Measurements from ENCODE around the gene CERS4. TPM values are rescaled to one million over a fixed set of nuclear protein-coding genes. Genes with fewer than 3 reads are reported as not detected.

Gene CERS4
- polyA plus RNA-seq, 1 of the 3 experiments (the other 2 are of a cell fraction) = 36.5 TPM

GRCh38 chr19:8212916-8213315 lies 3.7 kb downstream of the CERS4 start:
- peaks cover 6% of the 10 kb centered on the region; the same call in 1 of the 2 replicates for H3K79me2 ChIP-seq (ENCODE audit: insufficient read depth)
- no peak overlapping the region for H3K27ac ChIP-seq (ENCODE audit: low read depth in 2 of 2, low read length in 1 of 2)
- H3F3A ChIP-seq (replicated peaks; ENCODE audit: insufficient read depth) = no peaks in the 10 kb centered on the region
- no peaks in the 10 kb centered on the region for H3K9me3 ChIP-seq
- TF ChIP-seq NRF1 (IDR thresholded peaks at IDR 0.05; ENCODE audit: low read depth, low read length) = no peak
- no peak for TF ChIP-seq IRF3 (IDR thresholded peaks at IDR 0.05; ENCODE audit: low read depth, low read length)
- no peak for TF ChIP-seq RXRA (IDR thresholded peaks at IDR 0.05; ENCODE audit: borderline replicate concordance, low read depth)
- no peak for TF ChIP-seq SMC3 (IDR thresholded peaks at IDR 0.05; ENCODE audit: low read depth, low read length)
- TF ChIP-seq MXI1 (IDR thresholded peaks at IDR 0.05; ENCODE audit: low read depth, low read length) = no peak
- no peak overlapping the region for H3K9ac ChIP-seq
- H3K27me3 ChIP-seq (ENCODE audit: insufficient read depth) = no peaks in the 10 kb centered on the region
- 92% methylated on average over 6 of the region's 6 CpGs for WGBS (ENCODE audit: low lambda C conversion rate)
- peaks cover 0 to 16% of the 10 kb centered on the region in 2 experiments; a peak in 2 of 4 replicates for H3K4me1 ChIP-seq (ENCODE audit: control insufficient read depth in 1 of 2, insufficient read depth in 2 of 2, low read depth in 1 of 2, low read length in 1 of 2)
- ChIA-PET POLR2A (interaction anchor here (0.5 kb wide), 1 partner anchor 7 kb away, joined by 3 read pairs; no protein-coding TSS in a partner anchor), CTCF (interaction anchor here (0.6 to 1.2 kb wide), 2 partner anchors 10 to 19 kb away, joined by 3 to 4 read pairs; no protein-coding TSS in a partner anchor)
- no peak overlapping the region for H2AFZ ChIP-seq (ENCODE audit: low read depth)
- no peaks in the 10 kb centered on the region; the same call in 1 of the 2 replicates for H4K20me1 ChIP-seq (ENCODE audit: insufficient read depth)
- H3K9me2 ChIP-seq = no peaks in the 10 kb centered on the region
- H3K4me2 ChIP-seq = no peak overlapping the region
- H3K36me3 ChIP-seq (replicated peaks in 1 of 2; ENCODE audit: control insufficient read depth in 1 of 2, insufficient read depth in 2 of 2, low read length in 1 of 2) = no peaks in the 10 kb centered on the region
- no peak for DNase-seq
- no peak overlapping the region for H3K4me3 ChIP-seq (ENCODE audit: low read depth in 2 of 2, low read length in 1 of 2)

GRCh38 chr19:8213827-8214672 lies 4.9 kb downstream of the CERS4 start:
- Histone ChIP-seq H3K79me2 (ENCODE audit: insufficient read depth) (peaks cover 6% of the 10 kb centered on the region; the same call in 1 of the 2 replicates), H3K4me1 (ENCODE audit: control insufficient read depth in 1 of 2, insufficient read depth in 2 of 2, low read depth in 1 of 2, low read length in 1 of 2) (peaks cover 0 to 9% of the 10 kb centered on the region in 2 experiments; a peak in 1 of 4 replicates), H3K4me3 (ENCODE audit: low read depth in 2 of 2, low read length in 1 of 2) (no peak overlapping the region), H3K9me2 (no peaks in the 10 kb centered on the region), H3K36me3 (replicated peaks in 1 of 2; ENCODE audit: control insufficient read depth in 1 of 2, insufficient read depth in 2 of 2, low read length in 1 of 2) (no peaks in the 10 kb centered on the region), H3K4me2 (no peak overlapping the region), H3K9ac (no peak overlapping the region), H3F3A (replicated peaks; ENCODE audit: insufficient read depth) (no peaks in the 10 kb centered on the region), H2AFZ (ENCODE audit: low read depth) (no peak overlapping the region), H3K9me3 (no peaks in the 10 kb centered on the region), H3K27ac (ENCODE audit: low read depth in 2 of 2, low read length in 1 of 2) (no peak overlapping the region), H3K27me3 (ENCODE audit: insufficient read depth) (no peaks in the 10 kb centered on the region), H4K20me1 (ENCODE audit: insufficient read depth) (no peaks in the 10 kb centered on the region; the same call in 1 of the 2 replicates)
- no peak for DNase-seq
- CTCF ChIA-PET = no interaction called here
- 84% methylated on average over 5 of the region's 5 CpGs for WGBS (ENCODE audit: low lambda C conversion rate)
- TF ChIP-seq REST (IDR thresholded peaks at IDR 0.05; ENCODE audit: low read depth, low read length) = no peak
- no peak for TF ChIP-seq USF1 (IDR thresholded peaks at IDR 0.05; ENCODE audit: borderline replicate concordance, low read depth)
- TF ChIP-seq MEF2A (IDR thresholded peaks at IDR 0.05; ENCODE audit: borderline replicate concordance, low read depth) = no peak
- POLR2A ChIA-PET = no interaction called here
